Heart left ventricle (tissue), 16 donors: ENCODE results near the gene PRKG1. TPM values are rescaled to one million over a fixed set of nuclear protein-coding genes. Genes with fewer than 3 reads are reported as not detected.

Experiments used
- ATAC-seq, 4 donors: fragments of 200-7000 bp; cut with Tn5 transposase; one replicate each; pipeline ENCODE4 v1.9.1; 2020 to 2022; ENCODE audit warnings: moderate library complexity in 4 of 4, mild to moderate bottlenecking in 3 of 4, moderate number of reproducible peaks in 1 of 4
- DNase-seq, 5 donors: peaks; one replicate each; pipeline ENCODE4 v3.0.0-alpha.2; 2020
- H3K27ac ChIP-seq, 12 donors: fragments of 200-600 bp; sonication (generic) in 4 of 12; one replicate each; pipeline versions ENCODE4 v1.5.0 to v1.8.0; 2016 to 2022; ENCODE audit warnings: mild to moderate bottlenecking in 2 of 12
- H3K27me3 ChIP-seq, 9 donors: fragments of 200-600 bp; sonication (generic) in 2 of 9; one replicate each; pipeline versions ENCODE4 v1.5.1 to v1.8.0; 2016 to 2022; ENCODE audit warnings: mild to moderate bottlenecking in 3 of 9
- H3K36me3 ChIP-seq, 9 donors: fragments of 200-600 bp; sonication (generic) in 2 of 9; one replicate each; pipeline versions ENCODE4 v1.5.0 to v1.8.0; 2018 to 2022; ENCODE audit warnings: mild to moderate bottlenecking in 2 of 9
- H3K4me1 ChIP-seq, 12 donors: fragments of 200-600 bp; sonication (generic) in 4 of 12; one replicate each; pipeline versions ENCODE4 v1.5.0 to v1.8.0; 2016 to 2022; ENCODE audit warnings: mild to moderate bottlenecking in 3 of 12
- H3K4me3 ChIP-seq, 12 donors: fragments of 200-600 bp; sonication (generic) in 4 of 12; one replicate each; pipeline versions ENCODE4 v1.5.0 to v1.8.0; 2017 to 2022; ENCODE audit warnings: mild to moderate bottlenecking in 9 of 12, moderate library complexity in 4 of 12
- H3K9me3 ChIP-seq, 12 donors: fragments of 200-600 bp; sonication (generic) in 4 of 12; one replicate each; pipeline versions ENCODE4 v1.5.0 to v1.8.0; 2016 to 2022; ENCODE audit warnings: mild to moderate bottlenecking in 1 of 12
- POLR2A ChIP-seq, 2 donors: fragments of 450-650 bp; IDR thresholded peaks; one replicate each; pipeline ENCODE4 v1.6.1; 2017; ENCODE audit warnings: antibody characterized with exemption in 2 of 2, mild to moderate bottlenecking in 2 of 2, moderate library complexity in 2 of 2
- WGBS, 4 donors: extraction: QIAGEN DNeasy Blood & Tissue Kit in 2 of 4; methylation state at CpG; one replicate each; pipeline versions ENCODE4 v1.1.5 to v1.1.7; 2013 to 2018; 5-methylcytosine and 5-hydroxymethylcytosine counted together
- intact Hi-C, 10 donors: fragments of 100-400 bp; cut with DNase I; formaldehyde crosslinking; loops; one replicate each; pipeline versions ENCODE4 v1.11.1 to v1.14.2; 2022
- polyA plus RNA-seq, 2 donors: library from polyadenylated mRNA; stranded (reverse); fragments of 200-250 nt; gene quantifications; one replicate each; pipeline ENCODE4 v1.2.3, GENCODE V29; 2013
- total RNA-seq, 9 donors: library from RNA; depleted of rRNA in 2 of 9; stranded (reverse); fragments of >200 nt in 2 of 9; fragmentation: NEBNext Ultra II Directional in 3 of 9; extraction: Animal tissue kit (Norgen Biotek cat#: 25700) in 3 of 9; gene quantifications; one replicate each; pipeline versions ENCODE4 v1.1.0 to v1.2.4, GENCODE V29; 2016 to 2023
- TF ChIP-seq, protein P1 (sequence below), 12 donors: fragments of 200-600 bp; sonication (generic) in 4 of 12; IDR thresholded peaks; one replicate each; pipeline versions ENCODE4 v1.5.0 to v1.8.0; 2018 to 2022; ENCODE audit warnings: antibody characterized with exemption in 12 of 12, mild to moderate bottlenecking in 5 of 12
- donor health status: ischemic (EF 13 %, LVEDD 7.1; RV severe dilation, severe dysfunction).
- donor health status: healthy with polysubstance abuse.
- donor health status: DM: no; HTN: yes; CAD: no.
- donor health status: DM: no; HTN: no; CAD: no.
- donor health status: ischemic (EF 25% LVEDD 6.9; RV normal size, moderate dysfunction).
- donor health status: ischemic (EF 25% LVEDD 5.7; RV mildly dilated, moderate dysfunction).
- donor health status: healthy.
- donor health status: DM: yes; HTN: yes; CAD: no.
- donor health status: ischemic (EF 35%, LVEDD 5.7; RV mildly dilated, moderate dysfunction).
- donor health status: nonischemic (EF 11% LVEDD 7.7; RV severe dilation, severe dysfunction).
- donor health status: DM: yes; HTN: yes; CAD: no.
- donor health status: PGD.
- donor health status: ischemic (EF 29% LVEDD 5.4; RV normal size, mild dysfunction).
- donor health status: nonischemic (EF 23%, LVEDD 6.1; RV moderate dilation, normal function).

PRKG1 gene
- total and polyA plus RNA-seq, 11 donors, result 5.5 to 37.3 (median 29.3) TPM

- DNase-seq, result no peak
- TF ChIP-seq, protein P1, sequence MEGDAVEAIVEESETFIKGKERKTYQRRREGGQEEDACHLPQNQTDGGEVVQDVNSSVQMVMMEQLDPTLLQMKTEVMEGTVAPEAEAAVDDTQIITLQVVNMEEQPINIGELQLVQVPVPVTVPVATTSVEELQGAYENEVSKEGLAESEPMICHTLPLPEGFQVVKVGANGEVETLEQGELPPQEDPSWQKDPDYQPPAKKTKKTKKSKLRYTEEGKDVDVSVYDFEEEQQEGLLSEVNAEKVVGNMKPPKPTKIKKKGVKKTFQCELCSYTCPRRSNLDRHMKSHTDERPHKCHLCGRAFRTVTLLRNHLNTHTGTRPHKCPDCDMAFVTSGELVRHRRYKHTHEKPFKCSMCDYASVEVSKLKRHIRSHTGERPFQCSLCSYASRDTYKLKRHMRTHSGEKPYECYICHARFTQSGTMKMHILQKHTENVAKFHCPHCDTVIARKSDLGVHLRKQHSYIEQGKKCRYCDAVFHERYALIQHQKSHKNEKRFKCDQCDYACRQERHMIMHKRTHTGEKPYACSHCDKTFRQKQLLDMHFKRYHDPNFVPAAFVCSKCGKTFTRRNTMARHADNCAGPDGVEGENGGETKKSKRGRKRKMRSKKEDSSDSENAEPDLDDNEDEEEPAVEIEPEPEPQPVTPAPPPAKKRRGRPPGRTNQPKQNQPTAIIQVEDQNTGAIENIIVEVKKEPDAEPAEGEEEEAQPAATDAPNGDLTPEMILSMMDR (IDR thresholded peaks at IDR 0.05), result no peak
- TF ChIP-seq POLR2A (IDR thresholded peaks at IDR 0.05), result no peak
- Histone ChIP-seq H3K4me3 (no peak overlapping the region), H3K27me3 (no peaks in the 10 kb centered on the region), H3K9me3 (no peaks in the 10 kb centered on the region), H3K27ac (no peak overlapping the region), H3K36me3 (no peaks in the 10 kb centered on the region), H3K4me1 (peaks cover 0 to 13% (median 4%) of the 10 kb centered on the region in 12 donors)
- 79 to 97% (median 91%) methylated on average over 1 of the region's 1 CpG for WGBS, 4 donors
- intact Hi-C loops, result no loop called here
- ATAC-seq, result no peak
These were observed 576.8 kb downstream of the PRKG1 start for GRCh38 chr10:51651063-51651462.

GRCh38 chr10:51653025-51653424 is 578.7 kb downstream of the PRKG1 start:
- ATAC-seq, result peak in 2 of 4 donors; percentile 29 to 41
- H3K27ac ChIP-seq, result no peak overlapping the region

GRCh38 chr10:51654918-51655317 is 580.6 kb downstream of the PRKG1 start:
- Histone ChIP-seq H3K9me3 (no peaks in the 10 kb centered on the region), H3K4me1 (peaks cover 0 to 20% (median 6%) of the 10 kb centered on the region in 12 donors), H3K27ac (no peak overlapping the region), H3K4me3 (no peak overlapping the region), H3K36me3 (no peaks in the 10 kb centered on the region), H3K27me3 (no peaks in the 10 kb centered on the region)
- DNase-seq (no peak), ATAC-seq (no peak)
- intact Hi-C loops, result no loop called here
- TF ChIP-seq, protein P1 (IDR thresholded peaks at IDR 0.05), result no peak
- TF ChIP-seq POLR2A (IDR thresholded peaks at IDR 0.05), result no peak
- 43 to 77% (median 68%) methylated on average over 1 of the region's 1 CpG for WGBS, 4 donors

More at GRCh38 chr10:51653025-51653424, 578.7 kb downstream of the PRKG1 start:
- Histone ChIP-seq H3K9me3 (no peaks in the 10 kb centered on the region), H3K27me3 (no peaks in the 10 kb centered on the region), H3K36me3 (no peaks in the 10 kb centered on the region), H3K4me3 (no peak overlapping the region), H3K4me1 (peaks cover 0 to 17% (median 5%) of the 10 kb centered on the region in 12 donors)
- intact Hi-C loops, result no loop called here
- no peak for DNase-seq
- TF ChIP-seq, protein P1 (IDR thresholded peaks at IDR 0.05), result no peak
- TF ChIP-seq POLR2A (IDR thresholded peaks at IDR 0.05), result no peak

DNA sequence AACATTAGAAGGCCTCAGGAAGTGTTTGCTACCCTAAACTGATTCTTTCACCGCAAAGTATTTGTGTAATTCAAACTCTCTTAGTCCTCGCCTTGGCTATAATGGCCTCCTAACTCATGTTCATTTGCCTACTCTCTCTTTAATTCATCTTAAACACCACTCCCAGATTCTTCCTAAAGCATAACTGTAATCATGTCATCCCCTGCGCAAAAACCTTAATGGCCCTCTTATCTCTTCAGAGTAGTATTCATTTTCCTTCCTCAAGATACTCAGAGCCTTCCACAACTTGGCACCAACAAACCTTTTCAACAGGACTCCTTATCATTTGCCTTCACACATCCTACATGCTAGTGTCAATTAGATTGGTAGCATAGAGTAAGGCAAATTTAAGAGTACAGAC is 582.2 kb downstream of the PRKG1 start:
- Histone ChIP-seq H3K4me1 (peaks cover 0 to 20% (median 6%) of the 10 kb centered on the region in 12 donors), H3K27ac (no peak overlapping the region), H3K4me3 (no peak overlapping the region), H3K36me3 (no peaks in the 10 kb centered on the region), H3K9me3 (no peaks in the 10 kb centered on the region), H3K27me3 (no peaks in the 10 kb centered on the region)
- no peak for DNase-seq
- no peak for ATAC-seq
- TF ChIP-seq POLR2A (IDR thresholded peaks at IDR 0.05), result no peak
- TF ChIP-seq, protein P1 (IDR thresholded peaks at IDR 0.05), result no peak
- WGBS, 4 donors, result 71 to 81% (median 76%) methylated on average over 3 of the region's 3 CpGs
- intact Hi-C loops, result no loop called here
